Activated T-helper 1 cell treated with Interleukin-2 at 50 U/mL for 16 hours (primary cell): ENCODE measurements around the gene ARRB1.
"Not testable (repeated sequence)": the region's sequence is repeated elsewhere in the genome, so short reads cannot be mapped to it uniquely, and the experiment has no call there.

Experiments used
- DNase-seq: peaks from one replicate; pipeline ENCODE4 v3.0.0-alpha.2; 2020; ENCODE audit warnings: low read depth

The ARRB1 gene

DNA sequence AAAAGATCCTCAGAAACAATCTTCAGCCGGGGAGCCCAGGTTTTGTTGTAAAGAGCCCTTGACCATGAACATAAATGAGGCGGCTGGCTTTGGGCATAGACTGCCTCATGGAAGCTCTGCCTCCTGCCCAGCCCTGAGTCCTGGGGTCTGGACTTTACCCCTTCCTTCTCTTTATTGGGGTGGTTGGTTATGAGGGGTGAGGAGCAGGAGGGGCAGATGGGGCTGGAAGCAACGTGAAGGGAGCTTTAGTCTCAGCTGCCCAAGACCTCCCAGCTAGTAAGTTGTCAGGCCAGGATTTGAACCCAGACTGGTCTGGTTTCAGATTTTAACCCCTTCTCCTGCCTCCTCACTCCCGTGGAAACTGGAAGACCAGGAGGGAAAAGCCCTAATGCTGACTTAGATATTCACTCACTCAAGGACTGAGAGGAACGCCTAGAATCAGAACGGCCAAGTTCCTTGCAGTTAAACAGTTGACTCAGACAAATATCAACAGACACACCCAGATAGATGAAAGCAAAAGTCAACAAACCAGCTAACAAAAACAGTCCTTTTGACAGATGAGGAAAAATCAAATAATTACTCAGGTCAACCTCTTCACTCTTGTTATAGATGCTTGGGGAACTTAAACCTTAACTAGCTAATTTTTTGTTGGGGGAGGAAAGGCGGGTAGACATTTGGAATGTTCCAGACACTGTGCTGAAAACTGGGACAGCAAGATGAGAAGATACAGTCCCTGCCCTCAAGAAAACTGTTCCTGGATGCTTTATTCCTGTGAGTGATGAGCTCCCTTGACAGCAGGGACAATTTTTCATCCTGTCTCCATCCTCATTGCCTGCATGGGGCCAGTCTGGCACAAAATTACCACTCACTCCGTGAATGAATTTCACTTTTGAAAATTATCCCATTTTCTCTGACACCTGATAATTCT is 20.8 kb upstream of the ARRB1 start:
- DNase-seq, result no peak

DNA sequence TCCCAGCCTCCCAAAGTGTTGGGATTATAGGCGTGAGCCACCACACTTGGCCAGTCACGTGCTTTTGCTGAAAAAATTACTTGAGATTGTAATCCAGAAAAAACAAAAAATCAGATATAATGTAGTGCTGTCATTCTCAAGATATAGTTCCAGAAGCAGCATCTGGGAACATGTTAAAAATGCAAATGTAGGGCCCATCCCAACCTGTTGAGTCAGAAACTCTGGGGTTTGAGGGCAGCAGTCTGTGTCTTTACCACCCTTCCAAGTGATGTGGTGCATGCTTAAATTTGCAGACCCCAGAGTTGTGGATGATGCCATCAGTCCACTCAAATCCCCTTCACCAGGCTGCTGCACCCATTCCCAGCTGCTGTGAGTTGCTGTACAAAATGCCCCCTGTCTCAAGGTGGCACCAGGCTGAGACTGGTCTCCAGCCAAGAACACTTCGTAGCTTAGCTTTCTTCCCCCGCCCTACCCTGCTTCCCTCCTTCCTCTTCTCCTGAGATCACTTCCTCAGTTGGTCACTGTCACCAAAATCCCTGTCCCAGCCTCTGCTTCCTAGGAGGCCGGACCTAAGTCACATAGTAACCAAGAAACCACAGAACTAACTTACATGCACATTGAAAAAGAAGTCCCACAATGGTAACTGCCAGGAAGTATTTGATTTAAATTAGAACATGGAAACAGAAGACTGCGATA is 18.2 kb upstream of the ARRB1 start:
- DNase-seq, result no peak

DNA sequence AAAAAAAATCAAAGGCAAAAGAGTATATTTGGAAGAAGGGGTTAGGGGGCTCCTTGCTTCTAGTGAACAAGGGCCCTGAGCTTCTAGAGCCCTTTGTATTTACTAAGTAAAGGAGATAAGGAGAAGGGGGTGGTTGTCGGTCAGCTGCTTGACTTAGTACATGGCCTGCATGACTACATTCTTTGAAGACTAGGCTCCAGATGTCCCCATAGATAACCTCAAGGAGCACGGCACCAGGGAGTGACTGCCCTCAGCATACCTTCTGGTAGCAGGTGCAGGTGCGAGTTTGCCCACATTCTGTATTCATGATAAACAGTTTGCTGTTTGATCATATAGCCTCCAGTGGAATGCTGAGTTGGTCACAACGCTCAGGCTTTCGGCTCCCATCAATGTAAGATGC is 15.4 kb upstream of the ARRB1 start:
- DNase-seq, result not testable (repeated sequence)

DNA sequence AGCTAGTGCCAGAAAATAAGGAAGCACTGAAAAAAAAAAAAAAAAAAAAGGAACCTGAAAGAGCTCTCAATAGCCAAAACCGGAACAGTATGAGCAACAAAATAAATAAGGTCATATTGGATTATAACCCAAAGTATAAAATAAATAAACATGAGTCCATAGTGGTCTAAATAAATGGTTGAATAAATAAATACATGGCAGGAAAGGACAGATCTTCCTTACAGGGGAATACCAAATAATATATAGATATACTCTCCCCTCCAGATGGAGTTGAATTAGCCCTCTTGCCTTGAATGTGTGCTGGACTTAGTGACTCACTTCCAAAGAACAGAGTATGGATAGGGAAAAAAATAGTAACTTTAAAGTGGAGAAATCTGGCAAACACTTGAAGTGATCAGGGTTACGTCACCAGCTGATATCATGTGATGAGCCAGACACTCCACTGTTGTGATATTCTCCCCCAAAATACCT is 14.3 kb upstream of the ARRB1 start:
- no peak for DNase-seq

DNA sequence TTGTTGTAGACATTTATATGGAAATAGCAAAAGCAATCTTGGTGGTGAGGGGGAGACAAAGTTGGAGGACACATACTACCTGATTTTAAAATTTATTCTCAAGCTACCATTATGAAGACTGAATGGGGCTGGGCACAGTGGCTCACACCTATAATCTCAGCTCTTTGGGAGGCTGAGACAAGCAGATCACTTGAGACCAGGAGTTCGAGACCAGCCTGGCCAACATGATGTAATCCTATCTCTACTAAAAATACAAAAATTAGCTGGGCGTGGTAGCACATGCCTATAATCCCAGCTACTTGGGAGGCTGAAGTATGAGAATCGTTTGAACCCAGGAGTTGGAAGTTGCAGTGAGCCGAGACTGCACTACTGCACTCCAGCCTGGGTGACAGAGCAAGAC is 10.8 kb upstream of the ARRB1 start:
- not testable (repeated sequence) for DNase-seq

DNA sequence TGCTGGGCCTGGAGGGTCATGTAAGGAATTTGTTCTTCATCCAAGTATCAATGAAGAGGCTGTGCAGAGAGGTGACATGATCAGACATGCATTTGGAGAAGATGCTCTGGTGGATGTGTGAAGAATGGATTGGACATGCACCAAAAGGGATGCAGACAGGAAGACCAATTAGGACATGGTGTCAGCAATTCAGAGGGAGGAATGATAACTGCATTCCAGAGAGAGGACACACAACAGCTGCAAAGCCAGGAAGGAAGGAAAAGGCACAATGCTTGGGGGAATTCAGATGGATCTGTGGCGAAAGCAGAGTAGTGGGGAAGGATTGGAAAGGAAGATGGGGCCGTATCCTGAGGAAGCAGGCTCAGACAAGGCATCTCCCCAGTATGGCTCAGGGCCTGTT is 5.2 kb upstream of the ARRB1 start:
- no peak for DNase-seq

DNA sequence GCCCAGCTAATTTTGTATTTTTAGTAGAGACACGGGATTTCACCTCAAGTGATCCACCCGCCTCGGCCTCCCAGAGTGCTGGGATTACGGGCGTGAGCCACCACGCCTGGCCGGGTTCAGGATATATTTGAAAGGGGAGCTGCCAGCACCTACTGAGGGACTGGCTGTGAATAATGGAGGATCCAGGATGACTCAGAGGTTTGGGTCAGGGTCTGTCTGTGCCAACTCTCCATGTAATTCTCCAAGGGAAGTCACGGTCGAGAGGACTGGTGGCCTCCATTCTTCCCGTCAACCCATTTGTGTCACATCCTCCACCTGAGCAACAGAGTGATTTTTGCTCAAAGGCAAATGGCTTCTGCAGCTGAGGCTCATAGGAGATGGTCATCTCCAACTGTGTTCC is 3.6 kb upstream of the ARRB1 start:
- DNase-seq, result no peak

DNA sequence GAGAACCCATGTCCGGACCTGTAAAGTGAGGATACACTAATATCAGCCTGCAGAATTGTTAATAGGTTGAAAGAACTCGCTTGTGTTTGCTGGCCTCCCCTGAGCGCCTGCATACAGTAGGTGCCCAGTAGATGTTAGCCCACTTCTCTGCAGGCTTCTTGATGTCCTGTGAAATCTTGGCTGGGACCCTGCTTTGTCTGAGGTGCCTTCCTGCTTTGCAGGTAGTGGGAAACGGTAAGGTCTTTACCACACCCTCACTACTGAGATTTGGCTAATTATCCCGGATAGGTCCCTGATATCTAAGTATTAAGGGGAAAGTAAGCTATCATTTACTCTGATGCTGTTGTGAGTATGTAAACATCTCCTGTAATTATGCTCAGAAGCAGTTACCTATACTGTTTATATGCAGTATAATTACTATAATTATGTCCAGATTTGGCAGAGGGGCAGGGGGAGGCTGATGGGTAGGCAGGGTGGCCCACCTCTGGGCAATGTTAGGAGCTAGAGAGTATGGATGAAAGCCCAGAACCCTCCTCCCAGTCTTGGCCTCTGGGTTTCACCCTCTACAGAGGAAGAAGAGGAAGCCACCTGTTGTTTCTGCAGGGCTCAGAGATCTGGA is 1.2 kb upstream of the ARRB1 start:
- DNase-seq, result no peak

DNA sequence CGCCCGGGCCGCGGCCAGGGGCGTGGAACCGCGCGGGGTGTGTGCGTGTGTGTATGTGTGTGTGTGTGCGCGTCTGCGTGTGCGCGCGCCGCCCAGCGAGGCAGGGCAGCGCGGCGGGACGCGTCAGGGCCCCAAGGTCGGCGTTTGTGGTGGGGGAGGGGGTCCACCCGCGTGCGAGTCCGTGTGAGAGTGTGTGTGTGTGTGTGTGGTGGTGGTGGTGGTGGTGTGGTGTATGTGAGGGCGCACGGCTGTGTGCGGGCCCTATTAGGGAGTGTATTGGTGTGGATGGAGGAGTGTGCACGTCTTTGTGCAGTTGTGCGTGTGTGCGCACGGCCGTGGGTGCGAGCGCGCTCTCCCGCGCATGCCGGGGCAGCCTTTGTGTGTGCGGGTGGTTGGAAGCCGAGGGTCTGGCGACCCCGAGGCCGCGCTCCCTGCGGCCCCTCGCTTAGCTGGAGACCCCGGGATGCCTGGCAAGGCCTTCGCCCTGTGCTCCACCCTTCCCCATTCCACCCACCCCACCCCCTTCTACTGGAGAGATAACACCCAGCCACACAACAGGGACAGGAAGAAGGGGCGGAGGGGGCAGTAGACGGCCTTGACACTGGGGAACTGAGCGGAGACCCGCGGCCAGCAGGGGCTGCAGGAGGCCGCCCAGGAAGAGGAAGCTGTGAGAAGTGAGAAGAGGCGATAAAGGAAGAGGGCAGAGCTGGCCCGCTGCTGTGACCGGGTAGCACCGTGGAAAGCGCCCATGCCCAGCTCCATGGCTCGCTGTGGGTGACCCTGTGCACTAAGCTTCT is 528 bp upstream of the ARRB1 start:
- peak; percentile 50 for DNase-seq

DNA sequence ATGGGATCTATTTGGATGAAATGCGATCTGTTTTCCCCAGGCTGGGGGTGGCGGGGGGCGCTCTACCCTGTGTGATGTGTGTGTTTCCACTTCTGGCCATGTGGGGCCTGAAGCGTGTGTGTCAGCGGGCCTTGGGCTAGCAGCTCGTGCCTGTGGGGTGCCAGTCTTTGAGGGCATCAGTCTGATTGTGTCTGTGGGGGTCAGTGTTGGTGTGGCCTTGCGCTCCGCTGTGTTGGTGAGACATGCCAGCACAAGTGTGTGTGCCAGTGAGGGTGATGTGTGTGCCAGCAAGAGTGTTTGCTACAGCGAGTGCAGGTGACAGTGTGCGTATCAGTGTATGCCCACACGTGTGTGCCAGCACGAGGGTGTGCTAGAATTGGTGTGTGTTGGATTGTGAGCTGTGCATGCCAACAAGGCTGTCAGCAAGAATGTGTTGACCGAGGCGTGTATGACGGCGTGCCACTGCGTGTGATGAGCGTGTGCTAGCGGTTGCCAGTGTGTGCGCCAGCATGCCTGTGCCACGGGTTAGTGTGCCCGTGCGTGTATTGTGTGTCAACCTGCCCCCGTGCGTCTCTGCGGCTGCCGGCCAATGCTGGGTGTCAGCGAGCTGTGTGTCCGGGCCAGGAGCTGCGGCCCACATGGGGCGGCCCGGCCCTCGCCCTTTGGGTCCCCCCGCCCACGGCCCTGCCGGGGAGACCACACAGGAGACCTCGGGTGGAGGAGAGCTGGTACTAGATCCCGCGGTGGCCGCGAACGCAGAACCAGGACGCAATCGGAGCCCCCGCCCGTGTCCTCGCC is 519 bp downstream of the ARRB1 start:
- DNase-seq, result peak; percentile 16

DNA sequence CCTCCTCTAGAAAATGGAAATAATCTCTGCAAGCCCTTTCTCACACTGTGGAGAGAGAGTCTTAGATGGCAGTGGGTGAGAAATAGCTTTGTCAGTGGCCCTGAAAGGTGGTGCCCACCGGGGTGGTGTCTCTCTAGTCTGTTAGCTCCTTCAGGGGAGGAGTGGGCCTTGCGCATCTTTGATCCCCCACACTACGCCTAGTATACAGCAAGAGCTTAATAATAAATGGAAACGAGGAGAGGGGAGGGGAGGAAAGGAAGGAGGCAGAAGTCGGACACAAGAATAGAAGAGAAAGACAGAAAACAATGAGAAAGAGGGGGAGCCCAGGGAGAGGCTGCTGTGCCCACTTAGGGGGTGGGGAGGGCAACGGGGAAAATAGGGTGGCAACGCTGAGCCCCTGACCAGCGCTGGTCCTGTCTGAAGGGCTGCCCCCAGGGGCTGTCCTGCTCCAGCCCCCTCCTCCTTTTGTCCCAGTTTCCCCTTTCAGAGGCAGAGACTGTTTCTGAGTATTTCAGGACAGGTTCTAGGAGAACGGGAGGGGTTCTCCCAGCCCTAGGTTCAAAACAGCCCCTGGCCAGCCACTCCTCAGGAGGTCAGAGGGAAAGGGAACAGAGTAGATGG is 1.2 kb downstream of the ARRB1 start:
- DNase-seq, result no peak

DNA sequence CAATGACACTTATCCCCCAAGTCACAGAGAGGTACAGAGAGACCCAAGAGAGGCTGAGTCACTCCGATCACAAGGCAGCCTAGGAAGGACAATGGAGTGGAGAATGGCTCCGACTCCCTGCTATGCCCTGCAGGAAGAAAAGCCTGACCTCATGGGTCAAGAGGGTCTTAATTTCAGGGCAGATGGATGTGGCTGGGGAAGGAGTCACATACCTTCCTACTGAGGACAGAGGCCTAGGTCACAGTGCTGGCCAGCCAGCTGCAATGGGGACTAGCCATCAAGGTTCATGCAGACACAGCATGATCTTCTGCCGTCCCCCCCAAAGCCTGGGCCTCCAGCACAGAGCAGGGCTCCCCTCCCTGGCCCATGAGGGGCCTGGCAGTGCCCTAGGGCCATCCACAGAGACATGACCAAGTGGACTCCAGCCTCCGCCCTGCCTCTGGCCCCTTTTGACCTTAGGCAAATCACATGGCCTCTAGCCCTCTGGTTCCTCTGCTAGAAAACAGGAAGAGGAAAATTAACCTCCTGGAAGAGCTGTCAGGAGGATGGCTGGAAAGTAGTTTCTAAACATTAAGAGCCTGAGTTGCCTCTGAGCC is 1.8 kb downstream of the ARRB1 start:
- no peak for DNase-seq

DNA sequence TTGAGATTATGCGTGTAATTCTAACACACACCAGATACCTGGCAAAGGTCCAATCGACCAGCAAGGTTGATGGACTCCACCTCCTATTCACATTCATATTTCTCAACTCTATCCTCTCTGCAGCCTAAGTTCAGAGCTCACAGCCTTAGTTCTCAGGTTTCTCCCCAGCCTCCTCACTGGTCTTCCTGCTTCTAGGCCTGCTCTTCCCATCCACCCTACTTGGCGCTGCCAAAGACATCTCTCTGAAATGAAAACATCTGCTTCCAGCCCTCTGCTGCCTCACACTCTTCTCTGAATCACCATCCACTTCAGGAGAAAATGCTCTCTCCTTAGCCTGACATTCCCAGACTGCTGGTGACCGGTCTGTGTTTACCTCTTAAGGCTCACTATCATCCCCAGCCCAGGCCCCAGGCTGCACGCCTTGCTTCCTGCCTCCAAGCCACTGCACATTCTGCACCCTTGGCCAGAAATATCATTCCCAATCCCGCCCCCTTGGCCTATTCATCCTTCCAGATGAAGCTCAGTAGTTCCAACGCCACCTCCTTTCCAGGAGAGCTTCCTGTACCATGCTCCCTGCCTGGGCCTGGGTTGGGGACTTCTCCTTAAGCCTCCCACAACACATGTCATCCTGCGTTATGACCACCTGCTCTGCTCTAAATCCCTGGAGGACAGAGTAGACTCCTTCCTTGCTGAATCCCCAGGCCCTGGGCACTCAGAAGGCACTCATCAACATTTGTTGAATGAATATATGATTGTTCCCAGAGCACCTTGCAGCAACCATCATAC is 3.5 kb downstream of the ARRB1 start:
- no peak for DNase-seq

DNA sequence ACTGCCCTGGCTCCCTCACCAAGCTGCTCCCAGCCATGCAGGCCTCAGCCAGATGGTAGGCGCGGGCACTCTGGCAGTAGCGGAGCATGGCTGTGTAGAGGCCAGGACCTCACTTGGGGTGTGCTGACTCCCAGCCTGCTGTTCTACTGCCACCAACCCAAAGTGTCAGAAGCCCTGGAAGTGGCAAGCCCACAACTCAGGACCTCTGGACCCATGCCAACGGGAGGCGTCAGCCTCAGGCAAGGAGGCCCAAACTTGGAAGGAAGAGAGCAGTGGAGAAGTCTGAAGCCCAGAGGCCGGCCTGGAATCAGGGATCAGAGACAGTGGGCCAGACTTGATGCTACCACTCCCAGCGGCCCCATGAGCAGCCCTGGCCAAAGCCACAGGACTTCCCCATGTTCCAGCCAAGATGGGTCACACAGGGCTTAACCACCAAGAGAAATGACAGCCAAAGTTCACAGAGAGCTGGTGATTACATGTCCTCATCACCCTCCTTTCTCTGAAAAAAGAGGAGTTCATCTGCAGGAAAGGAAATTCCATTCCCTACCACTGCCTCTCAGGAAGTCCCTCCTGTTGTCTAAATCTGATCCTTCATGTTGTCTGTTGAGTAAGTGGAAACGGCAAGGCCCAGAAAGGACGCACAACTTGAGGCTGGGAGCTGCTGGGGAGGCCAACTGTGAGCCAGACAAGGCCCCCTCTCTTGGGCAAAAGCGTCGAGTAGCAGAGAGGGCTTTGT is 4.4 kb downstream of the ARRB1 start:
- DNase-seq, result no peak

DNA sequence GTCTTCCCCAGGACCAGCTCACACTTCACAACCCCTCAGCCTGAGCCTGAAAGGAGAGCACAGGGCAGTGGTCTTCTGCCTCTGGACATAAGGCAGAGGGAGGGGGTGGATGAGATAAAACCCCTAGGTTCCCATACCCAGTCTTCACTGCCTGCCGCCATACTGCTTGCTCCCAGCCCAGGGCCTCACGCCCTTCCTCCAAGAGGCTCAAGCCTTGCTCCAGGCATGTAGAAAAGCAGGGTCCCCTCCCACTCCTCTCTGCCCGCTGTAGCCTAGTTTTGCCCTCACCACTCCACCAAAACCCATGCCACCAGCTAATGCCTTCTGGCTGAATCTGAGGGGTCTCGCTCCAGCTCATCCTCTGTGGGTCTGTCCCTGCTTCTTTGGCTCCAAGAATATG is 5.2 kb downstream of the ARRB1 start:
- no peak for DNase-seq

DNA sequence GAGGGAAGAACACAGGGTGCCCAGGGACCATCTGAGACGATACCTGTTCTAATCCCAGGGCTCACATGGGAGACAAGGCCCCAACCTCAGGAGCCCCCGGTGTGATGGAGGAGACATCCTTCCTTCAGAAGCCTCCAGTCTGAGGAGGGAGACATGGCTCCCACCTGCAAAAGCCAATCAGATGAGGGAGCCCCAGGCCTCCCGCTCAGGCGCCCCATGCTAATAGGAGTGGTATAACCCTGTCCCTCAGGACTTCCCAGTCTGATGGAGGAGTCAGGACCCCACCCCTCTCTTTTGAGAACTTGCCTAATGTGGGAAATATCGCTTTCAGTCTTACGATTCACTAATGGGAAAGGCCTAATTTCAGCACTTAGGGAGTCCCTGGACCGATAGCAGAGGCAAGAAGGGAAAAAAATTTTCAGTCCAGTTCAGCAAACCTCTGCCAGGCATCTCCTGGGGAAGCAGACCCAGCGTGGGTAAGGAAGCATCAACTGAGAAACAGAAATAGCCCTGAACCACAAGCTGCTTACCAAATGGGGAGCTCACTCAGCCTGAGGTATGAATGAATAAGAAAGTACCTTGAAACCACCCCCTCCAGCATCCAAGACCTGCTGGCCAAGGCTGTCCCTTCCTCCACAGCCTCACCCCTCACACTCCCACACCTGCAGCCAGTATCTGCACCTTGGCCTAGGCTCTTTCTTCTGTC is 5.9 kb downstream of the ARRB1 start:
- no peak for DNase-seq

DNA sequence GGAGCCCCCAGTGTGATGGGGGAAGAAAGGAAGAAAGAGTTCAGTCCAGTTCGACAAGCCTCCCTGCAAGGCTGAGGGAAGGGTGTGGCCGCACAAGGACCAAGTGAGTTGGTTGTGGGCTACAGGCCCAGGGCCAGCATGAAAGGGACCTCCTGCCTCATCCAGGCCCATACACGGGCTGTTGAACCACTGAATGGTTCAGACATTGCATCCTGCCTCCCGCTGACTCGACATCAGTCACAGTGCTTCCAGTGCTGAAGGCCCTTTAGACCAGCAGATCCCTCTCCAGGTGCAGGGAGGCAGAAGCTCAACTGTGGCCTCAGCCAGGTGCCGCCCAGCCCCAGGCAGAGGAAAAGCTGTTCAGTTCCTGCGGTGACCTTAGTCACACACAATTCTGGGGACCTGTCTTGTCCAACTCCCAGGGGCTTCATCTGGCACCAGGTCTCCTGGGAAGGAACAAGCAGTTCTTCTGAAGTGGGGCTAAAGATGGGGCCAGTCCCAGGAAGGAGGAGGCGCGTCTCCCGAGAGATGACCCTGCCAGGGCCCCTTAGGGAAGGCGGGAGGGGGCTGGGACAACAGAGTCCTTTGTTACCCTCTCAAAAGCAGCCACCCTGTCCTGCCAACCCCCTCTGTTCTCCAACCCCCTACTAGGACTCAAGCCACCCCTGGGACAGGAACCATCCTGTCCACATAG is 6.6 kb downstream of the ARRB1 start:
- DNase-seq, result no peak

DNA sequence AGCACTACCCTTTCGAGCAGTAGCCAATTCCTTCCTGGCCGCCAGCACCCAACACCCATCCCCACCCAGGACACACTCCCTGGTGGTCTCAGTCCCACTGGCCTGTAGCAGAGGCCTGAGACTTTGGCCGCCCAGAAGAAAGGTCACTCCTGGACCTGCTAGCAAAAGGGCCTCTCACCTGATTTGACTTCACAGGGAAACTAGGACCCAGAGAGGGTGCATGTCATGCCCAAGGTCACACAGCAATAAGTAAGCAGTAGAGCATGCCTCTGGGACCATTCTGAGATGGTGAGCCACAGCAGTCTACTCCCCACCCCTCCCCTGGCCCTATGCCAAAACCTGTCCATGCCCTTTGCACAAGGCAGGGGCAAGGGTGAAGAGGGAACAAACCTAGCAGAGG is 7.3 kb downstream of the ARRB1 start:
- no peak for DNase-seq
